Measurements from ENCODE around the gene CDK5RAP1. TPM values are rescaled to one million over a fixed set of nuclear protein-coding genes. Genes with fewer than 3 reads are reported as not detected.

CDK5RAP1 gene
- total and polyA plus RNA-seq, 4 donors, result 11.3 to 22.1 (median 14.8) TPM

DNA sequence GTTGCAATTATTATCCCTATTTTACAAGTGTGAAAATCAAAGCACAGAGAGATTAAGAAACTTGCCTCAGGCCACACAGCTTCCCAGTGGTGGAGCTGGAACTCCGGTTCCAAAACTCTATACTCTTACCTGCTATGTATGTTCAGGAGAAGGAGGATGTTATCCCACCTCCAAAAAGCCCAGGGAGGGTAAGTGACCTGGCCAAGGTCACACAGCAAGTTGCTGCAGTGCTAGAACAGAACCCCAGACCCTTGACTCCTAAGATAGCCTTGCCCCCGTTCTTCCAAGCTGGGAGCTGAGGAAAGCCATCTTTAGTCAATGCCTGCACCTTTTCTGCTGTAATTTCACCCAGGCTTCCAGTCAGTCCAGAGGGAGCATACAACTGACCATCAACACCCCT, 76.0 kb downstream of the CDK5RAP1 start:
- no peaks in the 10 kb centered on the region for H3K4me1 ChIP-seq (ENCODE audit: control insufficient read depth in 4 of 4, insufficient read depth in 4 of 4, low read length in 3 of 4)
- no peak for DNase-seq (ENCODE audit: low spot score)
- no peak overlapping the region for H3K4me3 ChIP-seq (ENCODE audit: low read depth in 1 of 3, low read length in 3 of 3)
- H3K9me3 ChIP-seq (ENCODE audit: control insufficient read depth in 4 of 4, low read length in 3 of 4), result no peaks in the 10 kb centered on the region
- no peaks in the 10 kb centered on the region for H3K36me3 ChIP-seq (ENCODE audit: control insufficient read depth in 4 of 4, insufficient read depth in 3 of 4, low read depth in 1 of 4, low read length in 3 of 4)
- TF ChIP-seq RXRA (IDR thresholded peaks at IDR 0.05) (no peak), NR2F2 (IDR thresholded peaks at IDR 0.05) (no peak)
- H3K9ac ChIP-seq (ENCODE audit: low read depth in 1 of 2, low read length in 2 of 2), result no peak overlapping the region
- WGBS, result 80% methylated on average over 2 of the region's 2 CpGs
- no peak overlapping the region for H3K27ac ChIP-seq (ENCODE audit: low read depth in 1 of 2, low read length in 2 of 2)
- peaks cover 0 to 3% (median 0%) of the 10 kb centered on the region in 4 donors for H3K27me3 ChIP-seq (ENCODE audit: control insufficient read depth in 4 of 4, insufficient read depth in 4 of 4, low read length in 3 of 4)

DNA sequence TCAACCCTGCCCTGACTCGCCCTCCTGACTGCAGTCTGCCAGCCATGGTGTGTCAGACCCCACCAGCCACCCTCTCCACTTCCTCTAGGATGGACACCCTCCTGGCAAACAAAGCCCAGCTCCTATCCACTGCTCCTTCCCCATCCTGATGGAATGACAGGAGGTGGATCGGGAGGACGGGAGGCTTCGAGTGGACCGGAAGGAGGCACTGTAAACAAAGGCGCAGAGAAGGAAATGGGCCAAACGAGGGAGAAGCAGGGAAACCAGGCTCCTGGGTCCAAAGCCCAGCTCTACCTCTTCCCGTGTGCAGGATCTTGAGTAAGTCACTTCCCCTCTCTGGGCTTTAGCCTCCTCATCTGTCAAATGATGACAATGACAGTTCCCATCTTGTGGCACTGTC, 78.1 kb downstream of the CDK5RAP1 start:
- H3K9ac ChIP-seq (ENCODE audit: low read depth in 1 of 2, low read length in 2 of 2), result no peak overlapping the region
- TF ChIP-seq JUND (IDR thresholded peaks at IDR 0.05) (no peak), FOXA1 (IDR thresholded peaks at IDR 0.05) (no peak), MAX (IDR thresholded peaks at IDR 0.05) (no peak), YY1 (IDR thresholded peaks at IDR 0.05) (no peak), TAF1 (conservative IDR thresholded peaks at IDR 0.05) (no peak), SP1 (IDR thresholded peaks at IDR 0.05) (no peak), REST (IDR thresholded peaks at IDR 0.05) (no peak), RXRA (IDR thresholded peaks at IDR 0.05) (no peak), ATF3 (IDR thresholded peaks at IDR 0.05) (no peak)
- WGBS, result 61% methylated on average over 8 of the region's 8 CpGs
- no peaks in the 10 kb centered on the region for H3K36me3 ChIP-seq (ENCODE audit: control insufficient read depth in 4 of 4, insufficient read depth in 3 of 4, low read depth in 1 of 4, low read length in 3 of 4)
- no peaks in the 10 kb centered on the region for H3K4me1 ChIP-seq (ENCODE audit: control insufficient read depth in 4 of 4, insufficient read depth in 4 of 4, low read length in 3 of 4)
- H3K4me3 ChIP-seq (ENCODE audit: low read depth in 1 of 3, low read length in 3 of 3), result no peak overlapping the region
- no peak for DNase-seq (ENCODE audit: low spot score)
- no peak overlapping the region for H3K27ac ChIP-seq (ENCODE audit: low read depth in 1 of 2, low read length in 2 of 2)
- no peaks in the 10 kb centered on the region for H3K9me3 ChIP-seq (ENCODE audit: control insufficient read depth in 4 of 4, low read length in 3 of 4)
- H3K27me3 ChIP-seq (ENCODE audit: control insufficient read depth in 4 of 4, insufficient read depth in 4 of 4, low read length in 3 of 4), result peaks cover 0 to 3% (median 0%) of the 10 kb centered on the region in 4 donors

GRCh38 chr20:33322456-33322855, 78.9 kb downstream of the CDK5RAP1 start:
- H3K27me3 ChIP-seq (ENCODE audit: control insufficient read depth in 4 of 4, insufficient read depth in 4 of 4, low read length in 3 of 4), result peaks cover 0 to 3% (median 0%) of the 10 kb centered on the region in 4 donors
- no peak overlapping the region for H3K27ac ChIP-seq (ENCODE audit: low read depth in 1 of 2, low read length in 2 of 2)
- H3K9ac ChIP-seq (ENCODE audit: low read depth in 1 of 2, low read length in 2 of 2), result no peak overlapping the region
- WGBS, result 72% methylated on average over 3 of the region's 3 CpGs
- H3K4me3 ChIP-seq (ENCODE audit: low read depth in 1 of 3, low read length in 3 of 3), result no peak overlapping the region
- no peak for DNase-seq (ENCODE audit: low spot score)
- TF ChIP-seq CTCF (IDR thresholded peaks at IDR 0.05; ENCODE audit: low read depth, low read length, missing input control) (no peak), REST (IDR thresholded peaks at IDR 0.05) (no peak)
- H3K4me1 ChIP-seq (ENCODE audit: control insufficient read depth in 4 of 4, insufficient read depth in 4 of 4, low read length in 3 of 4), result no peaks in the 10 kb centered on the region
- no peaks in the 10 kb centered on the region for H3K36me3 ChIP-seq (ENCODE audit: control insufficient read depth in 4 of 4, insufficient read depth in 3 of 4, low read depth in 1 of 4, low read length in 3 of 4)
- no peaks in the 10 kb centered on the region for H3K9me3 ChIP-seq (ENCODE audit: control insufficient read depth in 4 of 4, low read length in 3 of 4)

Data from liver (tissue), 9 donors.